Gastrocnemius medialis (tissue), 4 donors: ENCODE data around the gene SND1.

Experiments used
- CTCF ChIP-seq, 5 experiments: fragments of 450-650 bp in 3 of 5; fragments of 200-600 bp in 2 of 5; sonication (generic) in 2 of 5; IDR thresholded peaks in 4 of 5; conservative IDR thresholded peaks in 1 of 5; 1 replicate in 4 of 5; 2 replicates in 1 of 5; pipeline ENCODE4 v1.5.1; 2016 to 2019; ENCODE audit warnings: antibody characterized with exemption in 5 of 5, mild to moderate bottlenecking in 3 of 5, moderate library complexity in 3 of 5
- POLR2A ChIP-seq, 2 donors: fragments of 450-650 bp; IDR thresholded peaks; one replicate each; pipeline ENCODE4 v1.6.1; 2017; ENCODE audit warnings: antibody characterized with exemption in 2 of 2, mild to moderate bottlenecking in 2 of 2, moderate library complexity in 2 of 2

GRCh38 chr7:128104108-128104742 is 452.2 kb downstream of the SND1 start:
- TF ChIP-seq CTCF (IDR thresholded peaks at IDR 0.05 in 4 of 5, conservative IDR thresholded peaks at IDR 0.05 in 1 of 5) (no peak), POLR2A (IDR thresholded peaks at IDR 0.05) (no peak)
